ENCODE results near the gene NPAS3.

DNA sequence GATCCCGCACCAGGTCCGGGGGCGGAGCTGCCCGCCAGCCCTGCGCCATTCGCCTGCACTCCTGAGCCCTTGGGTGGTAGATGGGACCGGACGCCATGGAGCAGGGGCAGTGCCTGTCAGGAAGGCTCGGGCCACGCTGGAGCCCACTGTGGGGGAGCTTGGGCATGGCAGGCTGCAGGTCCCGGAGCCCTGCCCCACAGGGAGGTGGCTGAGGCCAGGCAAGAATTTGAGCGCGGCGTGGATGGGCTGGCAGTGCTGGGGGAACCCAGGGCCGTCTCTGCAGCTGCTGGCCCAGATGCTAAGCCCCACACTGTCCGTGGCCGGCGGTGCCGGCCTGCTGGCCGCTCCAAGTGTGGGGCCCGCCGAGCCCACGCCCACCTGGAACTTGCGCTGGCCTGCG, 260.0 kb downstream of the NPAS3 start:
- TF ChIP-seq, protein P1, sequence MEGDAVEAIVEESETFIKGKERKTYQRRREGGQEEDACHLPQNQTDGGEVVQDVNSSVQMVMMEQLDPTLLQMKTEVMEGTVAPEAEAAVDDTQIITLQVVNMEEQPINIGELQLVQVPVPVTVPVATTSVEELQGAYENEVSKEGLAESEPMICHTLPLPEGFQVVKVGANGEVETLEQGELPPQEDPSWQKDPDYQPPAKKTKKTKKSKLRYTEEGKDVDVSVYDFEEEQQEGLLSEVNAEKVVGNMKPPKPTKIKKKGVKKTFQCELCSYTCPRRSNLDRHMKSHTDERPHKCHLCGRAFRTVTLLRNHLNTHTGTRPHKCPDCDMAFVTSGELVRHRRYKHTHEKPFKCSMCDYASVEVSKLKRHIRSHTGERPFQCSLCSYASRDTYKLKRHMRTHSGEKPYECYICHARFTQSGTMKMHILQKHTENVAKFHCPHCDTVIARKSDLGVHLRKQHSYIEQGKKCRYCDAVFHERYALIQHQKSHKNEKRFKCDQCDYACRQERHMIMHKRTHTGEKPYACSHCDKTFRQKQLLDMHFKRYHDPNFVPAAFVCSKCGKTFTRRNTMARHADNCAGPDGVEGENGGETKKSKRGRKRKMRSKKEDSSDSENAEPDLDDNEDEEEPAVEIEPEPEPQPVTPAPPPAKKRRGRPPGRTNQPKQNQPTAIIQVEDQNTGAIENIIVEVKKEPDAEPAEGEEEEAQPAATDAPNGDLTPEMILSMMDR (IDR thresholded peaks at IDR 0.05): no peak
- no peak for TF ChIP-seq POLR2A (IDR thresholded peaks at IDR 0.05)
